Right lobe of liver (tissue), 4 donors: Measurements from ENCODE around the gene CDYL2.

ENCODE experiments used
- POLR2A ChIP-seq: fragments of 450-650 bp; IDR thresholded peaks from one replicate; pipeline ENCODE4 v1.6.1; 2017; ENCODE audit warnings: antibody characterized with exemption, mild to moderate bottlenecking
- TF ChIP-seq, protein P1 (sequence below), 4 donors: fragments of 200-600 bp in 3 of 4; fragments of 450-650 bp in 1 of 4; IDR thresholded peaks; one replicate each; pipeline versions ENCODE4 v1.5.1 to v1.8.0; 2016 to 2022; ENCODE audit warnings: antibody characterized with exemption in 4 of 4, mild to moderate bottlenecking in 2 of 4
- donor health status: DM: no; HTN: no; CAD: no.
- donor health status: DM: no; HTN: no; CAD: no.
- donor health status: DM: no; HTN: yes; CAD: no.

GRCh38 chr16:80809366-80809765, 5.0 kb upstream of the CDYL2 start:
- TF ChIP-seq, protein P1, sequence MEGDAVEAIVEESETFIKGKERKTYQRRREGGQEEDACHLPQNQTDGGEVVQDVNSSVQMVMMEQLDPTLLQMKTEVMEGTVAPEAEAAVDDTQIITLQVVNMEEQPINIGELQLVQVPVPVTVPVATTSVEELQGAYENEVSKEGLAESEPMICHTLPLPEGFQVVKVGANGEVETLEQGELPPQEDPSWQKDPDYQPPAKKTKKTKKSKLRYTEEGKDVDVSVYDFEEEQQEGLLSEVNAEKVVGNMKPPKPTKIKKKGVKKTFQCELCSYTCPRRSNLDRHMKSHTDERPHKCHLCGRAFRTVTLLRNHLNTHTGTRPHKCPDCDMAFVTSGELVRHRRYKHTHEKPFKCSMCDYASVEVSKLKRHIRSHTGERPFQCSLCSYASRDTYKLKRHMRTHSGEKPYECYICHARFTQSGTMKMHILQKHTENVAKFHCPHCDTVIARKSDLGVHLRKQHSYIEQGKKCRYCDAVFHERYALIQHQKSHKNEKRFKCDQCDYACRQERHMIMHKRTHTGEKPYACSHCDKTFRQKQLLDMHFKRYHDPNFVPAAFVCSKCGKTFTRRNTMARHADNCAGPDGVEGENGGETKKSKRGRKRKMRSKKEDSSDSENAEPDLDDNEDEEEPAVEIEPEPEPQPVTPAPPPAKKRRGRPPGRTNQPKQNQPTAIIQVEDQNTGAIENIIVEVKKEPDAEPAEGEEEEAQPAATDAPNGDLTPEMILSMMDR (IDR thresholded peaks at IDR 0.05), result no peak
- TF ChIP-seq POLR2A, result no peak
